Left ventricle myocardium superior (tissue), 1 donor: ENCODE data around the gene CHRNA4. TPM values are rescaled to one million over a fixed set of nuclear protein-coding genes. Genes with fewer than 3 reads are reported as not detected.
A peak's percentile ranks its signal among the peaks of the same experiment; 100 is the strongest.

Experiments
- ATAC-seq: fragments of 200-7000 bp; cut with Tn5 transposase; one replicate; pipeline ENCODE4 v1.9.1; 2020; ENCODE audit warnings: mild to moderate bottlenecking, moderate library complexity
- DNase-seq: peaks from one replicate; pipeline ENCODE4 v3.0.0-alpha.2; 2020
- intact Hi-C: fragments of 100-400 bp; cut with micrococcal nuclease; formaldehyde crosslinking; loops from one replicate; pipeline ENCODE4 v1.11.0; 2022
- total RNA-seq: library from RNA; stranded (reverse); fragmentation: NEBNext Ultra II Directional; extraction: Animal tissue kit (Norgen Biotek cat#: 25700); gene quantifications from one replicate; pipeline ENCODE4 v1.2.1, GENCODE V29; 2021
- donor health status: DM: no; HTN: yes; CAD: no; lungs with severe emphysema.

The CHRNA4 gene
- total RNA-seq, 1 donor from 2014 or later: 1.8 TPM

DNA sequence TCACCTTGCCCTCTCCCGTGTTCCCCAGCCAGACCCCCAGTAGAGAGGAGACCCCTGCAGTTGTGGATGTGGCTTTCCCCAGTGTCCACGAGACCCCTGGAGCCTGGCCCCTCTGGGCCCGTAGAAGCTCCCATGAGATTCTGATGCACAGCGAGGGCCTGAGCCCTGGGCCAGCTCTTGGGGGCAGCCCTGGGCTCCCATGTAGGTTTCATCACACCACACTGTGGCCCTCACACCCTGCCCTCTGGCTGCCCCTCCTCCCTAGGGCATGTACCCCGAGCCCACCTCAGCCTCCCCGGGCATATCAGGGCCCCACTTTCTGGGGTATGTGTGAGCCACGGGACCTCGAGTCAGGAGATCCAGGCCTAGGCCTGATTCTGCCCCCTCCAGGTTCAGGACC is 7.0 kb upstream of the CHRNA4 start:
- intact Hi-C loops: no loop called here
- ATAC-seq (no peak), DNase-seq (no peak)

DNA sequence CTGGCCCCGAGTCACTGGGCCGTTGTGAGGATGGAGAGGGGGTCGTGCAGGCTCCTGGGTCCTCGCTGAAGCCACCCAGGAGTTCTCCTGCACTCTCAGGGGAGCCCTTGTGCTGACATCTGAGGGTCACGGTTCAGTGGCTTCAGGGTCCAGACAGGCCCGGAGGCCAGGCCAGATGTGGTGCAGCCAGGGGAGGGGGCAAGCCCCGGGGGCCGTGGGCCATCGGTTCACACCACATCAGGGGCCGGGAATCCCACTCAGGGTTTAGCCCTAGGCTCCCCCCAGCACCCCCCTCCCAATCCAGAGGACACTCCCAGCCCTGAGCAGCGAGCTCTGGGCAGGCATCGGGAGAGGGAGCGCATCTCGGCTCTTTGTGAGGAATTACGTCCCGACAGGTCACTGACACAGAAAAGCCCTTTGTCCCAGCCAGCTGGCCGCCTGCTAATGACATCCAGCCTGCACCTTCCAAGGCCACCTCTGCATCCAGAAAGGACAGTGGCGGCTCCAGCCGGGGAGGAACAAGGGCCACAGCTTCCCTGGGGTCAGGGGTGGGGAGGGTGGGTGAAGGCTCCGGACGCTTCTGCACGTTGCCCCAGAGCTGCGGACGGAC is 6.4 kb upstream of the CHRNA4 start:
- DNase-seq: no peak
- no peak for ATAC-seq
- intact Hi-C loops: no loop called here

DNA sequence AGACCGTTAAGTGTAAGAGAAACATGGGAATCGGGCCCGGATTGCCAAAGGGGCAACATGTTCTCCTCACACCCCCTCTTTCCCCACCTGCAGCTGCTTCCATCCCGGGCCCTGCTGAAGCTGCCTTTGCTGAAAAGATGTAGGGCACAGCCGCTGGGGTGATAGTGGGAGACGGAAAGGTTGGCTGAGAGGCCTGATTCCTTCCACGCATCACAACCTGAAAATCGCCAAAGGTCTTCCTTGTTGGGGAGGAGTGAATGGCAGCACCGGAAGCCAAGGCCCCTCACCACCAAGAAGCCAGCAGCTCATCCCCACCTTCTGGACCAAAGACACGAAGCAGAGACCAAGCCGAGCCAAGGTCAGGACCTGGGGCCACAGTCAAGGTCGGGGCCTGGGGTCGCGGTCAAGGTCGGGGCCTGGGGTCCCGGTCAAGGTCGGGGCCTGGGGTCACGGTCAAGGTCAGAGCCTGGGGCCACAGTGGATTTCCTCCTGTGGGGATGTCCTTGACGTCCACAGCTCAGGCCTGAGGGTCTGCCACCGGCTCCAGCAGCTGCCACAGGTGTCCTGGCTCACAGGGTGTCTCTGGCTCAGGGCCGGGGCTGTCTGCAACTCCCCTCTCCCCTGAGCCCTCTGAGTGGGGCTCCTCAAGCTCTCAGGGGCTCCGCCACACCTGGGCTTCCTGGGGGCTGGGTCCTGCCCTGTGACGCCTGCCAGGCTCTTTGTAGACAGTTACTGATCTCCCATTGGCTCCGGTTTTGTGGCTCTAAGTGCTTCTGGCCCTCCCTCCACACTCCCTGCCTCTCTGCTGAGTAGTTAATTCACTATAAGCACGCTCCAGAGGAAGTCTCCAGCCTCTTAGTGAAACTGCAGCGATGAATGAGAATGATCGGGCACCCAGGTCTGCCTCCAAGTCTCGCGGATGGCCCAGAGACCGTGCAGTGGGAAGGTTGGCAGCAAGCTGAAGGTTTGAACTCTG is 5.5 kb upstream of the CHRNA4 start:
- no peak for ATAC-seq
- intact Hi-C loops: no loop called here
- no peak for DNase-seq

DNA sequence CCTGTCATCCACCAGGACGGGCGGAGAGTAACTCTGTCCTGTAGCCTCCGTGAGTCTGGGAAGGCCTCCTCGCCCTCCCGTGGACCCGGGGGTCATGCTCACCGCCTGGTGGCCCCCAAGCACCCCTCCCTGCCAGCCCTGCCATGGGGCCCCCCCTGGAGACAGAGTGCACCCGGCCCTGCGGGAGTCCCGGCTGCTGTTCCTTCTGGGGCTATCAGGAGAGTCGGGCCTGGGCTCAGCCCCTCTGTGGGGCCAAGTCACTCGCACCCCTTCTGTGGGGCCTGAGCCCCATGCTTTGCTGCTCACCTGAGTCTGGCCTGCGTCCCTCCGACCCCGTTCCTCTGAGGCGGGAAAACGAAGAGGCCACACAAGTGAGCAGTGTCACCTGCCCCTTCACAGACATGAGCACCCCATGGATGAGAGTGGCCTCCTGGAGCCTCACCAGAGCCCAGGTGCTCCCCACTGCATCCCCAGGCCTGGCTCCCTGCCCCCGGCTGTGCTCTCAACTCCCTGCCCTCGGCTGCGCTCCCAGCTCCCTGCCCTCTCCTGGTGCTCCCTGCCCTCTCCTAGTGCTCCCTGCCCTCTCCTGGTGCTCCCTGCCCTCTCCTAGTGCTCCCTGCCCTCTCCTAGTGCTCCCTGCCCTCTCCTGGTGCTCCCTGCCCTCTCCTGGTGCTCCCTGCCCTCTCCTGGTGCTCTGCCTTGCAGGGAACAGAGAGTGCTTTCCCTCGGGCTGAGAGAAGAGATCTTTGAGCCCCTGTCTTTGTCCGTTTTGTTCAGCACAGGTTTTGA is 4.6 kb upstream of the CHRNA4 start:
- no peak for DNase-seq
- ATAC-seq: no peak
- intact Hi-C loops: no loop called here

DNA sequence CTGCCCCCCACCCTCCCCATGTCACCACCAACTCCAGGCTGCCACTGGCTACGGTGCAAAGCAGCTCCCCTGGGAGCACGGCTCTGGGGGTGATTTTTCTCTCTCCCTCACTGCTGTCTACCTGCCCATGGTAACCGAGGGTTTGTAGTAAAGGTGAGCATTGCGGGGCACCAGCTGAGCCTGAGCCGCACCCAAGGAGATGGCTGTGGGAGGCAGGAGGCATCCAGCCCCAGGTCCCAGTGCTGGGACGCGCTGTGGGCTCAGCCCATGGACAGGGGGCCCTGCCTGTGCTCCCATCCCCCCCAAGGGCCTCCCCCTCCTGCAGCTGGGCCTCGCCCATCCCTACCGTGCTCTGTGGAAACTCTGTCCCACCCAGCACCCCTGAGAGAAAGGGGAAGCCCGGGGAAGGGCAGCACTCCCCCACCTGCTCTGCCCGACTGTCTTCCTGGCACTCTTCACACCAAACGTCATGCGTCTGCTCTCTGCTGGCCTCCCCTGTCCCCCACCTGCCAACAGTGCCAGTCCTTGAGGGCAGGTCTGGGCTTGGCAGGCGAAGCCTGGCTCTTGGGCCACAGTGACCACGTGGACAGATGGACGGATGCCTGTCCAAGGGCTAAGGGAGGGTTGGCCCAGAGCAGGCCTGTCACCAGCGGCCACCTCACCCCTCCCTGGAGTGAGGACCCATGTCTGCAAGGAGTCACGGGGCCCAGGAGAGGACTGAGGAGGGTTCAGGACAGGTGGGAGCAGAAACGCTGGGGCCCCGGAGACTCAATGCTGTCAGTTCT is 3.8 kb upstream of the CHRNA4 start:
- DNase-seq: no peak
- intact Hi-C loops: no loop called here
- no peak for ATAC-seq

DNA sequence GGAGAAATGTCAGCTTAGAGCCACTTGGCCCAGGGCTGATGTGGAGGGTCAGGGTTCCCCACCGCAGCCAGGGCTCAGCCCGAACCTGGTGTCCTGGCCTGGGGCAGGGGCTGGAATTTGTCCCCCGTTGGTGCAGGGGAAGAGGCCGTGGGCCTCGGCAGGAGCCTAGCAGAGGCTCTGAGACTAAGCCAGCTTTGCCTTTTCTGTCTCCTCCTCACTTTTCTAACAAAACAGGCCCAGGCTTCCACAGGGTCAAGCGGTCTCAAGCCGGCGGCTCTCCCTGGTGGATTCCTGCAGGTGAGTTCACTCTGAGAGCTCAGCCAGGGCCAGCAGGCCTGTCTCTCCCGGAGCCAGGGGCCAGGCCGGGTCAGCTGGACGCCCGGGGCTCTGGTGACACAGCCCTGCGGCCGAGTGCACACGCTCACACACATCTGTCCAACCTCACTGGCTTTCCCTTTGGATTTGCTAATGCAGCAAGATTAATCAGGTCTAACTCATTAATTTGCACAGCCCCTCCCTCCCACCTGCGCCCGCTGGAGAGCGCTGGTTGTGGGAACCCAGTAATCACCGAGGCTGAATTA is 2.9 kb upstream of the CHRNA4 start:
- peak; percentile 20 for DNase-seq
- ATAC-seq: no peak
- intact Hi-C loops: no loop called here

DNA sequence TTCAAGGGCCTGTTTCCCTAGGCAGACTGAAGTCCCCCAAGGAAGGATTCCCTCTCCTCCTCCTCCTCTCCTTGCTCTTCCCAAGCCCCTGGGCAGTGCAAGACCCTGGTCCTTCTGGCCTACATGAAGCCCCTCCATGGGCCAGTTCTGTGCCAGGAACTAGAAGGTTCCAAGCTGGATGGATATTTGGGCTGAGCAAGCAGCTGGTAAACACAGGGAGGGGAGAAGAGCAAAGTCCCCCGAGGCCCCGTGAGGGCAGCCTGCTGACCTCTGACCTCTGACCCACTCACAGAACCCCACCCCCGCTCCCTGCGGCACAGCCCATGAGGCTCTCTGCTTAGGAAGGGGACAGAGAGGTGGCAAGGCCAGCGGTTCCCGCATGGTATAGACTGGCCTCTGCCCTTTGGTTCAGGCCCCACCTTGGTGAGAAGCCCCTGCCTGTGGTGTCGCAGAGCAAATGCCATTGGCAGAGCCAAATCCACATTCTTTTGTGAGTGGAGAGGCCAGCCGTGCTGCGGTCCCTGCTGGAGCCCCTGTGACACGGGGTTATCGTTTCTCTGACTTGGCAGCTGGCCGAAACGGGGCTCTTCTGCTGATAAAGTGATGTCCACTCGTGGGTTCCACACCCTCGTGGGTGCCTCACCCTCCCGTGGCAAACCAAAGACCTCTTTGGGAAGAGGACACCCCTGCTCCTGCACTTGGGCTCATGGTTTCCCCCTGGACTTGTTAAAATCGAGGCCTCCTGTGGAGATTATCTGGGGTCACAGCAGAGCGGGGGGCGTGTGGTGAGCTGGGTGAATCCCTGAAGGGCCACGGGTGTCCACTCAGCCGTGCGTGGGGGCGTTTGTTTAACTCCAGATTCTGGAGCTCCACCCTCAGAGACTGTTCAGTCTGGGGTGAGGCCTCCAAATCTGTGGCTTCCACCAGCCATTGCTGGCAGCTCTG is 2.1 kb upstream of the CHRNA4 start:
- ATAC-seq (no peak), DNase-seq (peak; percentile 21)
- intact Hi-C loops: no loop called here

DNA sequence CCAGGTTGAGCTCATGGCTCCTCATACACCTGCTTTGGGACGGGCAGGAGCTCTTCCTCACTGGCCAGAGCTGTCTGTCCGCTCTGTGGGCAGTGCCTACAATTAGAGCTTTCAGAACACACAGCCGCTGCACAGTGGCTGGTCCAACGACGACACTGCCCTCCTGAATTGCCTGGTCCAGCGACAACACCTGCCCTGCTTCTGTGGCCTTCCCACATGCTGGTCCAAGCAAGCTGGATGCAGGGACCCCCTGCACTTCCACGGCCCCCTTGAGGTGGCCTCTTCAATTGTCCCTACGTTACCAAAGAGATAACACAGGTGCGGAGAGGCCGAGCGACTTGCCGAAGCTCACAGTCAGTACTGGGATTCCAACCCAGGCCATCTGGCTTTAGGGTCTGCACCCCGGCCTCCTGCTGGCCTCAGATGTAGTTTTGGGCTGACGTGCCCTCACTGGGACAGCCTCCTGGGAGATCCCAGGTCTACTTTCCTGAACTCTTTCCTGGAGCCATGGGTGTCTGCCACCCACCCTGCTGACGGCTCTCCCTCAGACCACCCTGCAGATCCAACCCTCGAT is 1.4 kb upstream of the CHRNA4 start:
- intact Hi-C loops: no loop called here
- DNase-seq (peak; percentile 18), ATAC-seq (no peak)

DNA sequence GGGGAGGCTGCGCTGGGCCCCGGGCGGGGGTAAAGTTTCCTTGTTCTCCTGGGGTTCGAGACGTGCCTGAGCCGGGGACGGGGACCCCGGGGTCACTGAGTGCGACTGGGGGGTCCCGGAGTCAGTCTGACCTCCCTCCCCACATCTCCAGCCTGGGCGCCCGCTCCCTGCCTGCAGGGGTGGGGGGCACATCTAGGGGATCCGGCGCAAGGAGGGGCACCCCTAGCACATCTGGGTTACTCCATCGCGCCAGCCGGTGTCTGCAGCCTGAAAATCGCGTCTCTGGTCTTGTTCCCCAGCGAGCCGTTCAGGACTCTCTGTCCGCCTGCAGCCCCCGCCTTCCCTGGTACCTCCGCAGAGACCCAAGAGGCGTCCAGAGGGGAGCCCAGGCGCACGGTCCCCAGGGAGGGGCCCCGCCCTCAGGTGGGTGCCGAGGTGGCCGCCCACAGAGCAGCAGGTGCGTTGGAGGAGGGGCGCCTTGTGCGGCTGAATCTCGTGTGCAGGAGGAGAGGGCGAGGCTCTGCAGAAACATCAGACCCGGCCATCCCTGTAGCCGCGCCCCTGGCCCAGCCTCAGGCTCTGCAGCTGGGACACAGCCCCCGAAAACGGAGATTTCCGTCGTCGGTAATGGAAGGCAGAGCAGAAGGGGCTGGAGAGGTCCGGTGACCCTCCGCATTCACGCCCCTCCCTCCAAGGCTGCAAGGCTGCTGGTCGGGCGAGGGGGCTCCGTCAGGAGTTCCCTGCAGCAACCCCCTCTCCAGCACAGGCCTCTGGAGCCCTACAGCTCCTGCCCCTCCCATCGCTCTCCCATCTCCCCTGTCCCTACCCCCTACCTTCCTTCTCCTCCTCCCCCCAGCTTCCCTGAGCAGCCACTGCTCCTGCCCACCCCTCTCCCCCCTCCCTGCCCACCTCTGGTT is 628 bp upstream of the CHRNA4 start:
- ATAC-seq (no peak), DNase-seq (peak; percentile 21)
- intact Hi-C loops: no loop called here

DNA sequence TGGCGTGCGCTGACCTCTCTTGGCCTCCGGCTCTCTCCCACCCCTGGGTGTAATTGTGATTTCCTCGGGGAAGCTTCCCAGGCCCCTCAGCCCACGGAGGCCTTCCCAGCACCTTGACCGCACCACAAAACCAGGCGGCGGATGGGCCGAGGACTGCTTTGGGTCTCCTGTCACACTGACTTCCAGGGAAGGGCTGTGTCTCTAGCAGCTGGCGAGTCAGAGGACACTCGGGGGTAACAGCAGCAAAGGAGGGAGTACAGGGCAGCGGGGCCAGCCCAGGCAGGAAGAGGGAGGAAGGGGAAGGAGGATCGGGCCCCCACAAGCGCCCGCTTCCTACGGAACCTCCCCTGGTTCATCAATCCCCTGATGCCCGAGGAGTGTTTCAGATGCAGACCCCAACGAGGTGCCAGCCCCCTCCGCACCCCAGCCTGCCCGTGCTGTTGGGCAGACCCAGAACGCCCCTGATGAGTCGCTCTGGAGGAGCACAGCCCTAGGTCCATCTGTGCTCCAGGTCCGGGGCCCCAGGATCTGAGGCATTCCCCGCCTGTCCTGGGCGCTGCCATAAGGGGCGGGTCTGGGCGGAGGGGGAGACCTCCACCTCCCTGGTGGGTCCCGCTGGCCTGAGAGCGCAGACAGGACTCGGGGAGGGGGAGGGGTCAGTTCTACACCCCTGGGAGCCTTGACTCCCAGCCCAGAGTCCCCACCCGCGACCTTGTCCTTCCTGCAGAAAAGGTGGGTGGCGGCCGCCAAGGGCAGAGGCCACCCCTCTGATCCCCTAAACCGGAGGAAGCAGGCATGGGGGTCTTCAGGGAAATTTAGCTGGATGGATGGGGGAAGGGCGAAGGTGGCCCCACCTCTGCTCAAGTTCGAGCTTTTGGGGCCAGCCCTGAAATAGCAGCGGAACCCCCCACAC is 956 bp downstream of the CHRNA4 start:
- intact Hi-C loops: no loop called here
- DNase-seq (peak; percentile 32), ATAC-seq (no peak)

DNA sequence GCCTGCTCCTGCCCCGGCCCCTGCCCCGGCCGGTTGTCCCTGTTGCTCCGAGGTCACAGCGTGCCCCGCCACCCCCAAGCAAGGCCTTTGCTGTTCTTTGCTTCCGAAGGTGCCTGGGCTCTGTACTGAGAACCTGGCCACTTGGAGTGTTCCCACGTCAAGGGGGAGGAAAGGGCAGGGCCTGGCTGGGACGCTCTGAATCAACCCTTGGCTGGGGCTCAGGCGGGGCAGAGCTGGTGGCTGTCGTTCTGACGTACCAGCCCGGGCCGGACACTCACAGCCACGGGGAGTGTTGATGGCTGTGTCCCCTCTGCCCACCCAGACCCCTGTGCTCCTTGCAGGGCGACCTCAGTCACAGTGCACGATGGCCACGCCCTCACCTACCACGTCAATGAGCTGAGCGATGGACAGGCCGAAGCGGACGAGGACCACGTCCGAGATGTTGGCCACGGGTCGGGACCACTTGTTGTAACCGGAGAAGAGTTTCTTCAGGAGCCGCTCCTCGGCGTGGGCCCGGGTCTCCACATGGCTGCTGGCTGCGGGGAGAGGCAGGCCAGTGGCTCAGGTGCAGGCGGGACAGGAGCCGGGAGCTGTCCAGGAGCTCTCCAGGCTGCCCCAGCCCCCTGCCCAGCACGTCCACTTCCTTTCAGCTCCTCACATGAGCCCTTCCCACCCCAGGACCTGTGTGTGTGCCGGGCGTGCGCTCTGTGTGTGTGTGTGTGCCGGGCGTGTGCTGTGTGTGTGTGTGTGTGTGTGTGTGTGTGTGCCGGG is 1.8 kb downstream of the CHRNA4 start:
- intact Hi-C loops: no loop called here
- DNase-seq: peak; percentile 36
- ATAC-seq: no peak

DNA sequence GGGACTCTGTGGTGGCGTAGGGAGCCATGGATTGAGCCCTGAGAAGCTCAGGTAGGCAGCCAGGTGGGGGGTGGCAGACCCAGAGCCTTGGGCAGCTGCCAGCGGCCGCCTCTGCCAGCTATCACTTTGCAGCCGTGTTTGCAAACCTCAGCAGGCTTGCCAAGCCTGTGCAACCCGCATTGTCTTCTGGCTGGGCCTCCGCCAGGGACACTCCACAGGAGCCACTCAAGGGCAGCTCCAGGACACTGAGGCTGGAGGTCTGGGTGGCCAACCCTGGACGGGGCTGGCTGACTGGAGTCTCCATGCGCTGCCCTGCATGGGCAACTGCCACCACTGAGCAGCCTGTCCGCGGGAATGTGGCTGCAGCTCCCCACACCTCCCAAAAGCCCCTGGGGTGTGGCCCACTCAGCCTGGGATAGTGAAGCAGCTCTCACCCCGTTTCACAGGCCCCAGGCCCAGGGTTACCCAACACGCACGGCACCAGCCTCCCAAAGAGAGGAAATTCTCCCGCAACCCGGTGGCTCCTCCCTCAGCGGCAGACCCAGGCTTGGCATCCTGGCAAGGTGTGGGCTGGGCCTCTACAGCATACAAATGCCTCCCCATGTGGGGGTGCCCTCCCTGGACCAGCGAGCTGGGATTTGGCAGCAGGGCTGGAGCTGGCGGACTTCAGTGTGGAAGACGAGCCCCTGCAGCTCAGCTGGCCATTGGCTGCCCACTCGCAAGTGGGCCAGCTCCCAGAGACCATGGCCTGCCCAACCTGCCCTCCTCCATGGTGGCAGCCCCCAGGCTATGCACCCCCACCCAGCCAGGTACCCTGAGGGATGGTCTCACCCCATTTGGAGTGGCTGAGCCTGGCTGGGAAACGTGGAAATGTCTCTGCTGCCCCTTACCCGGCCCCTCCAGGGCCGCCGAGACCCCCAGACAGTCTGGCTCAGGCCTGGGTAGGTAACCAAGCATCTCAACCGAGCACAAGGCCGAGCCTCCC is 2.9 kb downstream of the CHRNA4 start:
- peak; percentile 94 for ATAC-seq
- peak; percentile 93 for DNase-seq
- intact Hi-C loops: no loop called here
